ENCODE results near the gene PARS2.

The PARS2 gene

GRCh38 chr1:54736685-54737084 is 27.6 kb downstream of the PARS2 start:
- DNase-seq (ENCODE audit: low read depth in 2 of 2): no peak

GRCh38 chr1:54728027-54728426 is 36.3 kb downstream of the PARS2 start:
- DNase-seq (ENCODE audit: low read depth in 2 of 2): no peak

GRCh38 chr1:54724771-54725170 is 39.6 kb downstream of the PARS2 start:
- DNase-seq (ENCODE audit: low read depth in 2 of 2): no peak

GRCh38 chr1:54723985-54724384 is 40.3 kb downstream of the PARS2 start:
- no peak for DNase-seq (ENCODE audit: low read depth in 2 of 2)

- no peak for DNase-seq (ENCODE audit: low read depth in 2 of 2)
Measured at GRCh38 chr1:54721719-54722118, 42.6 kb downstream of the PARS2 start.

GRCh38 chr1:54716299-54717047 is 47.9 kb downstream of the PARS2 start:
- DNase-seq (ENCODE audit: low read depth in 2 of 2): no peak

GRCh38 chr1:54715493-54716298 is 48.6 kb downstream of the PARS2 start, which contains the start of gene TTC4:
Gene TTC4 (plus strand): TSS chr1:54715861. CDS start chr1:54715909, 48 bp downstream.
- DNase-seq (ENCODE audit: low read depth in 2 of 2): peak; percentile 61 to 66

- DNase-seq (ENCODE audit: low read depth in 2 of 2): no peak
Measured at GRCh38 chr1:54714881-54715492, 49.3 kb downstream of the PARS2 start.

GRCh38 chr1:54711536-54711935 is 52.8 kb downstream of the PARS2 start:
- no peak for DNase-seq (ENCODE audit: low read depth in 2 of 2)

- no peak for DNase-seq (ENCODE audit: low read depth in 2 of 2)
Measured at GRCh38 chr1:54710841-54711240, 53.5 kb downstream of the PARS2 start.

- DNase-seq (ENCODE audit: low read depth in 2 of 2): no peak
Measured at GRCh38 chr1:54710434-54710833, 53.9 kb downstream of the PARS2 start.

GRCh38 chr1:54709547-54710292 is 54.6 kb downstream of the PARS2 start:
- no peak for DNase-seq (ENCODE audit: low read depth in 2 of 2)

GRCh38 chr1:54708385-54708784 is 55.9 kb downstream of the PARS2 start:
- no peak for DNase-seq (ENCODE audit: low read depth in 2 of 2)

Measured in stimulated activated CD8-positive, alpha-beta memory T cell treated with anti-CD3 and anti-CD28 coated beads, Interleukin-15, amount 100 ng/mL, for 4 hours (primary cell).